Activated T-helper 1 cell treated with Interleukin-2 at 50 U/mL for 16 hours (primary cell): ENCODE data around the gene GABRR3.
"Not testable (repeated sequence)": the region's sequence is repeated elsewhere in the genome, so short reads cannot be mapped to it uniquely, and the experiment has no call there.

Experiments used
- DNase-seq: peaks from one replicate; pipeline ENCODE4 v3.0.0-alpha.2; 2020; ENCODE audit warnings: low read depth

GABRR3 gene

GRCh38 chr3:98021830-98022560, 13.1 kb downstream of the GABRR3 start:
- no peak for DNase-seq

- DNase-seq: no peak
These were observed 14.7 kb downstream of the GABRR3 start for GRCh38 chr3:98020412-98020811.

- DNase-seq: no peak
These were observed 16.8 kb downstream of the GABRR3 start for GRCh38 chr3:98018301-98018700.

DNA sequence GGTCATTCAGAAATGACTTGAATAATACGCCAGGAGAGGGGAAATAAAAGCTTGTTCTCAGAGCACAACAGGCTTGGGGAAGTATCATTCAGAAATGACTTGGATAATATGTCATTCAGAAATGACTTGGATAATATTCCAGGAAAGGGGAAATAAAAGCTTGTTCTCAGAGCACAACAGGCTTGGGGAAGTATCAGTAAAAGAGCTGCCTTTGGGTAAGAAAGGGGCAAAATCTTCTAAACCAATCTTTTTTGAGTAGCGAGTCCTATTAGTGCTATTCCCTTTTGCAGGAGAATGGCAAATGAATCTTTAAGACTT, 20.9 kb downstream of the GABRR3 start:
- no peak for DNase-seq

DNA sequence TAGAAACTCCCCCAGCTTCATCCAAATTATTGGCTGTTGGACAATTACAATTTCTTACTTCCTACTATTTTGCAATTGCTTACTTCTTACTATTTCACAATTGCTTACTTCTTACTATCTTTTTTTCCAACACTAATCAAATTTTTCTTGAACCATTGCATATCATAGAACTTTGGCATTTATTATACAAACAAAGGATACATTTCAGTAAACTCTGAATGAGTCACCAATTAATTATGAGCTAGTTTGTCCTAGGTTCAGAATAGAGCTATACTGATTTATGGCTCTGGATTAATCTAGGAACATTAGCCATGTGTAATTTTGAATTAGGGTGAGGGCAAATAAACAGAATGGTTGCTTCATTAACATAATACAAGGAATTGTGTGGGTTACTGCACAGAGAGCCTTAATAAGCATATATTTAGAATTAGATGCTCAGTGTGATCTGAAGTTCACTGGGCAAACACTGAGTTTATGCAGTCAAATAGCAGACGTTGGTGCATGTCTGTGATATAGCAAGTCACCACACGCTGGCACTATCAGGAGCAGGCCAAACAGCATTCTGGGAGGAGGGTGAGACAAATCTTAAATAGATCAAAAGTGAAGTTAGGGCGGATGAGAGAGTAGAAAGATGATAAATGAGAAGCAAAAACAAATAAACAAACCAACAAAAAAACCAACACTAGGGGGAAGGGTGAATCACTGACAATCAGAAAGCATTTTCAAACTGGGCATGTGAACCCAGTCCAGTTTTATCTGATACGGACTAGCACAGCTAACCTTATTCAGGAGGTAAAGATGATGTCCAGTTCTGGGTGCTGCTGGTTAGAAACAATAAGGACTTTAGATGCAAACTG, 21.5 kb downstream of the GABRR3 start:
- DNase-seq: no peak

DNA sequence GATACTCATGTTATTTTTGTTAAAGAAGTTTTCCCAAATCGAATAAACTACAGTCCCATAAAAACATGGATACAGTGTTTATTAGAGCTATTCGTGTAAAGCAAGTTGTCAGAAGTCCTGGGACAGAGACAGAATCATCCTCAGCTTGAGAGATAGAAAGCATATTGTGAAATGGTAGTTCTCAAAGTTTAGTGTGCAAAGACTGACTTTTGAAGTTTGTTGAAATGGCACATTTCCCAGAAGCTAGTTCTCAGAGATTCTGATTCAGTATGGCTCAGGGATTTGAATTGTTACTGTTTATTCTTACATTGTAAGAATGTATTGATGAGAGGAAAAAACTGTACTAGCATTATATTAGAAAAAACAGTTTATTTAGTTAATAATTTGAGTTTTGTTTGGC, 22.1 kb downstream of the GABRR3 start:
- no peak for DNase-seq

DNA sequence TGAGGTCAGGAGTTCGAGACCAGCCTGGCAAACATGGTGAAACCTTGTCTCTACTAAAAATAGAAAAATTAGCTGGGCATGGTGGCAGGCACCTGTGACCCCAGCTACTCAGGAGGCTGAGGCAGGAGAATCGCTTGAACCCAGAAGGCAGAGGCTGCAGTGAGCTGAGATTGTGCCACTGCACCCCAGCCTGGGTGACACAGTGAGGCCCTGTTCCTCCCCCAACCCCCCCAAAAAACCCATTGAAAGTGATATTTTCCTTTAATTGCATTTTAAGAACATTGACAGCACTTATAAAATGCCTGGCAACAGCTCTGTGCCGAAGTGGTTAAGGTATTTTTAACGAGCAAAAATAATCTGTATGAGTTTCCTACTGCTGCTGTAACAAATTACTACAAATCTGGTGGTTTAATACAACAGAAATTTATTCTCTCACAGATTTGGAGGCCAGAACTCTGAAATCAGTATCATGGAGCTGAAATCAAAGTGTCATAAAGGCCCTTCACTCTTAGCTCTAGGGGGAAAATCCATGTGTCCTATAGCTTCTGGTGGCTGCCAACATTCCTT, 24.1 kb downstream of the GABRR3 start:
- DNase-seq: not testable (repeated sequence)

- DNase-seq: no peak
These were observed 24.8 kb downstream of the GABRR3 start for GRCh38 chr3:98010194-98010882.

GRCh38 chr3:98008855-98009254, 26.3 kb downstream of the GABRR3 start:
- no peak for DNase-seq

DNA sequence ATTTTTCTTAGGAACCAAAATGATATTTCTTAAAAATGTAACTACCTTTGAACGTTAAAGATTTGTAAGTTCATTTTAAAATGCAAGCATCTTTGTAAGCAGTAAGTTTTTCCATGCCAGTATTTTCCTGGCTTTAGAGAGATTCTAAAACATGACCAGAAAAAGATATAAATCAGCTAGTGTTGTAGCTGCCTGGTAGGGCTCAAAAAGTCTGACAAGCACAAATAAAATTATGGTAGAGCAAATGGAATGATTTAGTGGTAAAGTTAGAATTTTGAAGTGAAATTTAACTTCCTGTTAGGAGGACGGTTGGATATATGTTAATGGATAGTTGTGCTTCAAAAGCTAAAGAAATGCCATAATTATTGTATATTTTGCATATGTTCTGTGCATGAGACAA, 29.7 kb downstream of the GABRR3 start:
- DNase-seq: no peak

DNA sequence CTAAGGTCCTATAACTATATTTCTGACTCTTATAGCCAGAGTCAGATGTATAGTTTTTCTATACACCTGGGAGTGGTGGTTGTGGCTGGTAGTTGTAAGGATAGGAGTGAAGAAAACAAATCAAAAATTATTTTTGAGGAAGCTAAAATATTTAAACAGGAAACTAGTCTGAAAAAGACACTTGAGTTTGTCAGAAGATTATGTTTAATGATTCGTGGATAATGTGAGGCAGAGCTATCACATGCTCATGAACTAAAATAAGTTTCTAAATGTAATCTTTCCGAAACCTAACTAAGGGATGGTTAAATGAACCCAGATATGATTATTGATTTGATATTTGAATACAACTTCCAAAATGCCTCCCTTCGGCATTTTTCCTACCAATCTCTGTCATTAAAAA, 30.4 kb downstream of the GABRR3 start:
- no peak for DNase-seq

GRCh38 chr3:98003306-98003969, 31.7 kb downstream of the GABRR3 start:
- DNase-seq: no peak

- DNase-seq: no peak
These were observed 32.4 kb downstream of the GABRR3 start for GRCh38 chr3:98002717-98003116.

DNA sequence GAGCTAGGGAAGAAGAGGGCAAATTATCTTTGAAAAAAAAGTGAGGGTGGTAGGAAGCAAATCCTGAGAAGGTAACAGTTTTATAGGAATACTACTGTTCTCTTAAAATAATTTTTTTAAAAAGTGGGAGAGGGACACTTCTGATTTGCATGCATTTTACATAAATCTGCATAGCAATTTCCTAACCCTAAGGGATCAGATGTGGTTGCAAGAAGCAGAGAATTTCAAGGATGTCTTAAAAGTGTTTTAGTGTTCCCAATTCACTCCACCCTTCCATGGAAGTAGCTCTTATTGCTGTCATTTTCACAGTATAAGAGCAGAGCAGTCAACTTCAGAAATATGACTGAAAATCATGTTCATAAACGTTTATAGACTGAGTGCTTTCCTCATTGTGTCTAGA, 35.1 kb downstream of the GABRR3 start:
- DNase-seq: no peak

- no peak for DNase-seq
These were observed 36.0 kb downstream of the GABRR3 start for GRCh38 chr3:97999103-97999502.

- no peak for DNase-seq
These were observed 38.1 kb downstream of the GABRR3 start for GRCh38 chr3:97996988-97997387.

- no peak for DNase-seq
These were observed 40.7 kb downstream of the GABRR3 start for GRCh38 chr3:97994328-97994945.

DNA sequence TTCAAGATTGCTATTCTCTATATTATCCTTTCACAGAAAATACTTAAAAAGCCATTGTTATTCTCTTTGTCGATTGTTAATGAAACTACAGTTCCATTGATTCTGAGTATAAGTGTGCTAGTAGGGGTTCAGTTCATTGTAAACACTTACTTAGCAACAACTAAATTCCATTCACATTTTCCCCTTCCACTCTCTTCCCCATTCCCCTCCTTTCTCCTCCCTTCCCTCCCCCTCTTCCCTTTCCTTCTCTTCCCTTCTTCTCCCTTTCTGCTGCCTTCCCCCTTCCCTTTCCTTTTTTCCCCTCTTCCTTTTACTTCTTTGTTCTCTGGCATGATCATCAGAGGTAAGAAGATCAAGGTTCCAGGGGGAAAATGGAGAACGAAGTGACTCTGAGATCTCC, 41.6 kb downstream of the GABRR3 start:
- no peak for DNase-seq

- no peak for DNase-seq
These were observed 42.5 kb downstream of the GABRR3 start for GRCh38 chr3:97992547-97993173.

DNA sequence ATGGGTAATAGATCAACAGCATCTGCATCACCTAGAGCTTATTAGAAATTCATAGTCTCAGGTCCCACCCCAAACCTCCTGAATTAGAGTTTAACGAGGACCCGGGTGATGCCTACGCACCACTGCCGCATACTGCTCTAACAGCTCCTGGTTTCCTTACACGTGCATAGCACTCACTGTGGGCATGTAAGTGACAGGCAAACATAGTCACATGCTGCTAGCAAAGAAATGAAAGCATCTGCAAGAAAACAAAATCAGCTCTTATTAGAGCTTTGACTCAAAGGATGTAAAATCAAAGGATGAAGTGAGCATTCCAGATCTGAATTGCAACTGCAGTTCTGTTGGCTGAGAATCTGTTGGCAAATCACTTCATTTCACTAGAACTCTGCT, 43.8 kb downstream of the GABRR3 start:
- DNase-seq: no peak

- no peak for DNase-seq
These were observed 44.4 kb downstream of the GABRR3 start for GRCh38 chr3:97990624-97991292.
